Measurements from ENCODE around the gene CT45A3.
"Not testable (repeated sequence)": the region's sequence is repeated elsewhere in the genome, so short reads cannot be mapped to it uniquely, and the experiment has no call there.

CT45A3 gene

GRCh38 chrX:135768091-135768490 is at the start of gene CT45A3:
TSS of gene CT45A3 (minus strand) at chrX:135768191. CDS start at chrX:135764444, 3,747 bp downstream.
- not testable (repeated sequence) for DNase-seq

- DNase-seq = not testable (repeated sequence)
Measured at GRCh38 chrX:135802687-135803086, 34.7 kb upstream of the CT45A3 start, which contains the start of gene CT45A6. TSS of gene CT45A6 (minus strand) at chrX:135802787. CDS start at chrX:135798993, 3,794 bp downstream.

DNA sequence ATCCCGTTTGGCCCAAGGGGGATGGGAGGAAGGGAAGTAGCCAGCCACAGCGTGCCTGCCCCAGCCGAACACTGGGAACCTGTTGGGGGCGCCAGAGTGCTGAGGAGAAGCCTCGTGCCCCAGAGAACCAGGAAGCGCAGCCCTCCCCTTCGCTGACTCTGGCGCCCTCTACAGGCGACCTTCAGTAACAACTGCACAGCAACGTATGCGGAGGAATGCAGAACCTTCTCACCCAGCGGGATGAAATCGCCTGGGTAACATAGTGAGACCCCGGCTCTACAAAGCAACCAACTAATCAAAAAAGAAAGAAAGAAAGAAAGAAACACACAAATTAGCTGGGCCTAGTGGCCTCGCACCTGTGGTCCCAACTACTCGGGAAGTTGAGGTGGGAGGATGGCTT is 17.4 kb upstream of the CT45A3 start, which contains the start of gene CT45A5:
Gene CT45A5 (minus strand): TSS at position 101 of the 400 bp plus-strand sequence. CDS start 3,774 bp downstream, outside the sequence.
- DNase-seq = not testable (repeated sequence)

DNA sequence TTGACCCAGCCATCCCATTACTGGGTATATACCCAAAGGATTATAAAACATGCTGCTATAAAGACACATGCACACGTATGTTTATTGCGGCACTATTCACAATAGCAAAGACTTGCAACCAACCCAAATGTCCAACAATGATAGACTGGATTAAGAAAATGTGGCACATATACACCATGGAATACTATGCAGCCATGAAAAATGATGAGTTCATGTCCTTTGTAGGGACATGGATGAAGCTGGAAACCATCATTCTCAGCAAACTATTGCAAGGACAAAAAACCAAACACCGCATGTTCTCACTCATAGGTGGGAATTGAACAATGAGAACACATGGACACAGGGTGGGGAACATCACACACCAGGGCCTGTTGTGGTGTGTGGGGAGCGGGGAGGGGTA is 23.3 kb downstream of the CT45A3 start:
- not testable (repeated sequence) for DNase-seq

GRCh38 chrX:135741192-135741715 is 26.7 kb downstream of the CT45A3 start:
- DNase-seq = no peak

DNA sequence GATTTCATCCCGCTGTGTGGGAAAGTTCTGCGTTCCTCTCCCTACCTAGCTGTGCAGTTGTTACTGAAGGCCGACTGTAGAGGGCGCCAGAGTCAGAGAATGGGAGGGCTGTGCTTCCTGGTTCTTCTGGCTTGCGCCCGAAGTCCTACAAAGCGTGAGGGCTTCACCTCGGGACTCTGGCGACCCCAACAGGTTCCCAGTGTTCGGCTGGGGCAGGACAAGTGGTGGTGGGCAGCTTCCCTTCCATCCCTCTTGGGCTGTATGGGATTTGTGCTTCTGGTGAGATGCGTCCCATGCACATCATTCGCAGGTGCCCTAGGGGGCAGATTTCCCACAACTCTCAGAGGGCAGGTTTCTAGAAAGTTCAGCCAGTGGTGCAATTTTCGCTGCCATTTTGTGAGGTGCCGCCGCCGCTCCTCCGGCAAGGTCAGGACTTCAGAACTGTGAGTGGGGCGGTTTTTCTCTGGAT is 27.3 kb downstream of the CT45A3 start:
- DNase-seq = no peak

DNA sequence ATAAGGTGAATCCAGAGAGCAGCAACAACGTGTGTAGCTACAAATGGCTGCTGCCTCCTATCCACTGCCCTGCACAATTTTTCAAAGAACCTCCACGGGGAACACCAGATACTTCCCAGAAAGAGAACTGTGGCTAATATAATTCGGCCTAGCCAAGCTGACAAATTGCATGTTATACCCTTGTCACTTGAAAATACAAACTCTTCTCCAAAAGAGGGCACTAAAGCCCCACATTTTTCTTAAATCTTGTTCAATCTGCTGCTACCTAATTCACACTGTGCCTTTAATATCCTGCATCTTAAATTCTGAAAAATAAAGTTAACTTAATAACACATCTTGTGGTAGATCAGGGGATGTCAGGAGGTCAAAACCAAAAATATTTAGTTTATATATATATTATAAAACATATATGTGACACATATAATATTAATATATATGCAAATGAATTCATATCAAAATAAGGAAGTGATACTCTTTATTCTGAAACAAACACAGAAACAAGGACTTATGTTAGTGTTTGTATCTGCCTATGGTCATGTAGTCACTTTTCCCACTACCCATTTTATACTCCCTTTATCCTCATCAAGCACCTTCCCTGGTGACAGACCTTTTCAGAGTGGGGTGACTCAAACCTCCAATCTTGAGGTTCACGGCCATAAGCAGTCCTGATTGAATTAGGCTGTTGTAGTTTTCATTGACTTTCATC is 30.5 kb downstream of the CT45A3 start:
- no peak for DNase-seq

GRCh38 chrX:135734666-135735065 is 33.3 kb downstream of the CT45A3 start:
- DNase-seq = not testable (repeated sequence)

DNA sequence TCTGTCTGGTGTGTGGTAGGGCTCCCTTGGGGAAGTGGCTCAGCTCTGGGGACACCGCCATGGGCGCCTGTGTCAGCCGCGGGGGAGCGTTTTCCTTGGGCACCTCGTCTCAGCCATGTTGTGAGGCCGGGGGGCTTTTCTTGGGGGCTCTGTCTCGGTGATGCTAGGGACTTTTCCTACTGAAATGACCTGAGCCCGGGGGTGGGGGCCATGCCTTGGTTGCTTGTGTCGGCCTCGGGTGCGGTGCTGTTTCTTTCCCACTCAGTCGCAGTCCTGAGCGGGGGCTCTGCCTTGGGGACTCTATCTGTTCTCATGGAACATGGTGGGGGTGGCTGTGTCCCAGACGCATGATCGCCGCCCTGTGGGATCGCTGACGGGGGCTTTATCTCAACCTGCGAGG is 54.2 kb downstream of the CT45A3 start:
- no peak for DNase-seq

DNA sequence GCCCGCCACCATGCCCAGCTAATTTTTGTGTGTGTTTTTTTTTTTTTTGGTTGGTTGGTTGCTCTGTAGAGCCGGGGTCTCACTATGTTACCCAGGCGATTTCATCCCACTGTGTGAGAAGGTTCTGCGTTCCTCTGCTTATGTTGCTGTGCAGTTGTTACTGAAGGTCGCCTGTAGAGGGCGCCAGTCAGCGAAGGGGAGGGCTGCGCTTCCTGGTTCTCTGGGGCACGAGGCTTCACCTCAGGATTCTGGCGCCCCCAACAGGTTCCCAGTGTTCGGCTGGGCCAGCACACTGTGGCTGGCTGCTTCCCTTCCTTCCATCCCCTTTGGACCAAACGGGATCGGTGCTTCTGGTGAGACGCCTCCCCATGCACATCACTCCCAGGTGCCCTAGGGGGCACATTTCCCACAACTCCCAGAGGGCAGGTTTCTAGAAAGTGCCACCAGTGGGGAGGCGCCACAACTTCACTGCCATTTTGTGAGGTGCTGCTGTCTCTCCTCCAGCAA is 54.8 kb downstream of the CT45A3 start, which contains the start of gene CT45A1:
Gene CT45A1 (plus strand): TSS at position 457 of the 507 bp plus-strand sequence. CDS start 5,302 bp downstream, outside the sequence.
- not testable (repeated sequence) for DNase-seq

All from CD4-positive, alpha-beta T cell treated with Interleukin-4 for 4 hours (primary cell).